NCI-H524 (cell line): Measurements from ENCODE around the gene RNF225.
"Not testable (repeated sequence)": the region's sequence is repeated elsewhere in the genome, so short reads cannot be mapped to it uniquely, and the experiment has no call there.

Experiments
- DNase-seq, 2 experiments: peaks; one replicate each; lab custom pipeline; 2025; lab: John Stamatoyannopoulos, UW

Gene RNF225

GRCh38 chr19:58395220-58395978 lies at the start of gene RNF225:
RNF225 (plus strand) TSS chr19:58395656; CDS start chr19:58396090, 434 bp downstream.
- no peak for DNase-seq

- DNase-seq: peak; percentile 75 to 81
Measured at GRCh38 chr19:58346961-58347929, 48.2 kb upstream of the RNF225 start.

GRCh38 chr19:58348080-58348479 lies 47.4 kb upstream of the RNF225 start:
- DNase-seq: not testable (repeated sequence)

GRCh38 chr19:58349590-58349989 lies 45.9 kb upstream of the RNF225 start:
- DNase-seq: no peak

- no peak for DNase-seq
Measured at GRCh38 chr19:58350001-58350861, 45.2 kb upstream of the RNF225 start.

GRCh38 chr19:58350871-58351557 lies 44.4 kb upstream of the RNF225 start:
- no peak for DNase-seq

- DNase-seq: no peak
Measured at GRCh38 chr19:58351558-58351878, 43.9 kb upstream of the RNF225 start.

GRCh38 chr19:58351990-58352755 lies 43.3 kb upstream of the RNF225 start:
- DNase-seq: no peak

- DNase-seq: no peak
Measured at GRCh38 chr19:58352760-58353671, 42.4 kb upstream of the RNF225 start, which contains the start of gene A1BG. A1BG (minus strand) TSS chr19:58353492; CDS start chr19:58353437, 55 bp downstream.

GRCh38 chr19:58353717-58354477 lies 41.6 kb upstream of the RNF225 start:
- DNase-seq: no peak

- no peak for DNase-seq
Measured at GRCh38 chr19:58354478-58355030, 40.9 kb upstream of the RNF225 start.

- DNase-seq: no peak
Measured at GRCh38 chr19:58355215-58355796, 40.1 kb upstream of the RNF225 start.

GRCh38 chr19:58355908-58356765 lies 39.3 kb upstream of the RNF225 start:
- DNase-seq: peak in 1 of 2 experiments; percentile 14

- no peak for DNase-seq
Measured at GRCh38 chr19:58356766-58357480, 38.5 kb upstream of the RNF225 start.

- DNase-seq: no peak
Measured at GRCh38 chr19:58357481-58358145, 37.8 kb upstream of the RNF225 start.

- peak; percentile 34 to 43 for DNase-seq
Measured at GRCh38 chr19:58361900-58362271, 33.6 kb upstream of the RNF225 start.
